Measurements from ENCODE around the gene MAPK11.

DNA sequence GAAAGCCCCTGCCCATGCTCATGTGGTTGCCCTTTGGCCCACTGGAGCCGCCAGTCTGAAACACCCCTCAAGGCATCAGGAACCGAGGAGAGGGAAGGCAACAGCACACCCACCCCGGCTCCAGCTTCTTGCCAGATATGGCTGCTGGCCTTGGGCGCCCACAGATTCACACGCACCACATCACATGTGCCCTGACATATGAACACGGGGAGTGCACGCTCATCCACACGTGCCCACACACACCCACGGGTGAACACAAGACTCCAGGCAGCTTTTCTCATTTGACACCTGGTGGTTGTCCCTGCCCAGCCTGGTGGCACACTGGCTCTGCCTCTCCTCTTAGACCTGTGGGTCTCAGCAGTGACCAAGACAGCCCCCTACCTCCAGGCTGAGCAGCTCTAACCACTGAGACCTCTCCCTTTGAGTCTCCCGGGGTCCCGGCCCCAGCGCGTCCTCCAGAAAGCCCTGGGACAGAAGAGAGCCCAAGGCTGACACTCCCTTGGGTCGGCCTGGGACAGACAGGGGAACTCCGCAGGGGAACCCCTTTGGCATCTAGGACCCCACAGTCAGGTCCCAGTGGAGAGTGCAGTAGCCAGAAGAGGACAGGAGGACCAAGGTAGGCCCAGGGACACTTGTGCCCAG lies 6.0 kb downstream of the MAPK11 start:
- no peak for TF ChIP-seq POLR2A (IDR thresholded peaks at IDR 0.05)
- TF ChIP-seq, protein P1, sequence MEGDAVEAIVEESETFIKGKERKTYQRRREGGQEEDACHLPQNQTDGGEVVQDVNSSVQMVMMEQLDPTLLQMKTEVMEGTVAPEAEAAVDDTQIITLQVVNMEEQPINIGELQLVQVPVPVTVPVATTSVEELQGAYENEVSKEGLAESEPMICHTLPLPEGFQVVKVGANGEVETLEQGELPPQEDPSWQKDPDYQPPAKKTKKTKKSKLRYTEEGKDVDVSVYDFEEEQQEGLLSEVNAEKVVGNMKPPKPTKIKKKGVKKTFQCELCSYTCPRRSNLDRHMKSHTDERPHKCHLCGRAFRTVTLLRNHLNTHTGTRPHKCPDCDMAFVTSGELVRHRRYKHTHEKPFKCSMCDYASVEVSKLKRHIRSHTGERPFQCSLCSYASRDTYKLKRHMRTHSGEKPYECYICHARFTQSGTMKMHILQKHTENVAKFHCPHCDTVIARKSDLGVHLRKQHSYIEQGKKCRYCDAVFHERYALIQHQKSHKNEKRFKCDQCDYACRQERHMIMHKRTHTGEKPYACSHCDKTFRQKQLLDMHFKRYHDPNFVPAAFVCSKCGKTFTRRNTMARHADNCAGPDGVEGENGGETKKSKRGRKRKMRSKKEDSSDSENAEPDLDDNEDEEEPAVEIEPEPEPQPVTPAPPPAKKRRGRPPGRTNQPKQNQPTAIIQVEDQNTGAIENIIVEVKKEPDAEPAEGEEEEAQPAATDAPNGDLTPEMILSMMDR (IDR thresholded peaks at IDR 0.05) = no peak

Data from lower leg skin (tissue), 3 donors.